Glutamatergic neuron (in vitro differentiated cells): ENCODE results near the gene ZNF784. TPM values are rescaled to one million over a fixed set of nuclear protein-coding genes. Genes with fewer than 3 reads are reported as not detected.

Source experiments
- DNase-seq: peaks from one replicate; pipeline ENCODE4 v3.0.0; 2022
- H3K27ac Mint-ChIP-seq: one replicate; pipeline ENCODE4 v1.8.0; 2020; ENCODE audit warnings: mild to moderate bottlenecking, mixed read lengths, inconsistent platforms; ENCODE audit not compliant: unreplicated experiment
- H3K27me3 Mint-ChIP-seq: one replicate; pipeline ENCODE4 v1.8.0; 2020; ENCODE audit warnings: mild to moderate bottlenecking, moderate library complexity, mixed read lengths, inconsistent platforms; ENCODE audit not compliant: unreplicated experiment
- H3K36me3 Mint-ChIP-seq: one replicate; pipeline ENCODE4 v1.8.0; 2020; ENCODE audit warnings: mild to moderate bottlenecking, mixed read lengths, inconsistent platforms; ENCODE audit not compliant: unreplicated experiment
- H3K4me1 Mint-ChIP-seq: one replicate; pipeline ENCODE4 v1.8.0; 2020; ENCODE audit warnings: mild to moderate bottlenecking, low read depth, mixed read lengths, inconsistent platforms; ENCODE audit not compliant: unreplicated experiment
- H3K4me3 Mint-ChIP-seq: one replicate; pipeline ENCODE4 v1.8.0; 2020; ENCODE audit warnings: mild to moderate bottlenecking, mixed read lengths, inconsistent platforms; ENCODE audit not compliant: unreplicated experiment
- H3K9me3 Mint-ChIP-seq: one replicate; pipeline ENCODE4 v1.8.0; 2020; ENCODE audit warnings: mild to moderate bottlenecking, moderate library complexity, mixed read lengths, inconsistent platforms; ENCODE audit not compliant: unreplicated experiment
- total RNA-seq: library from RNA; stranded (reverse); fragmentation: NEBNext Ultra II Directional; extraction: Animal tissue kit (Norgen Biotek cat#: 25700); gene quantifications from one replicate; pipeline ENCODE4 v1.2.1, GENCODE V29; 2021; ENCODE audit not compliant: unreplicated experiment
- TF ChIP-seq, protein P1 (sequence below): fragments of 200-600 bp; sonication (generic); IDR thresholded peaks from one replicate; pipeline ENCODE4 v1.5.0; 2021; ENCODE audit not compliant: partially characterized antibody, unreplicated experiment

Gene ZNF784
- total RNA-seq, 1 donor from 2014 or later, result 8.4 TPM

DNA sequence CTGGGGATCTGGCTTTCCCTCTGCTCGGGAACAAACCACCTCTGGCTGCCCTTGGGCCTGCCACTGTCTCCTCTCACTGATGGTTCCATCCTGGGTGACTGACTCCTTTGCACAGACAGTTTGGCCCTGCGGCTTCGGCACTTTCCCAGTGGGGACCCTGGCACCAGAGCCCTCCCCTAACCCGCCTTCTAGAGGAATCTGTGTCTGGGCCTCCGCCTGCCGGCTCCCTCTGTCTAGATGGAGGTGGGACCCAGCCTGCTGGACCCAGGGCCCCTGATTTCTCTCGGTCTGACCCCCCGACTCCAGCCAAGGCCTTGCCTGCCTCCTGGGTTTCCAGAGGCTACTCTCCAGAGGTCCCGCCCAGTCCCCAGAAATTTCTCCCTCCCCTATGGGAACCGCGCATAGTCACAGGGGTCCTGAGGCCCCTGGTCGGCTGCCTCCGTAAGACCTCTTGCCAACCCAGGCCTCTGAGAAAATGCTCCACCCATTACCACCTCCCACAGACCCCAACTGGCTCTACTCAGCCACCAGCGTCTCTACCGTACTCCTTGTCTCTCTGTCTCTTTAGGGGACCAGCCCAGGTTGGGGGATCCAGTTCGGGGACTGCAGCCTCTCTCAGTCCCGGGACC, 26.4 kb upstream of the ZNF784 start:
- TF ChIP-seq, protein P1, sequence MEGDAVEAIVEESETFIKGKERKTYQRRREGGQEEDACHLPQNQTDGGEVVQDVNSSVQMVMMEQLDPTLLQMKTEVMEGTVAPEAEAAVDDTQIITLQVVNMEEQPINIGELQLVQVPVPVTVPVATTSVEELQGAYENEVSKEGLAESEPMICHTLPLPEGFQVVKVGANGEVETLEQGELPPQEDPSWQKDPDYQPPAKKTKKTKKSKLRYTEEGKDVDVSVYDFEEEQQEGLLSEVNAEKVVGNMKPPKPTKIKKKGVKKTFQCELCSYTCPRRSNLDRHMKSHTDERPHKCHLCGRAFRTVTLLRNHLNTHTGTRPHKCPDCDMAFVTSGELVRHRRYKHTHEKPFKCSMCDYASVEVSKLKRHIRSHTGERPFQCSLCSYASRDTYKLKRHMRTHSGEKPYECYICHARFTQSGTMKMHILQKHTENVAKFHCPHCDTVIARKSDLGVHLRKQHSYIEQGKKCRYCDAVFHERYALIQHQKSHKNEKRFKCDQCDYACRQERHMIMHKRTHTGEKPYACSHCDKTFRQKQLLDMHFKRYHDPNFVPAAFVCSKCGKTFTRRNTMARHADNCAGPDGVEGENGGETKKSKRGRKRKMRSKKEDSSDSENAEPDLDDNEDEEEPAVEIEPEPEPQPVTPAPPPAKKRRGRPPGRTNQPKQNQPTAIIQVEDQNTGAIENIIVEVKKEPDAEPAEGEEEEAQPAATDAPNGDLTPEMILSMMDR, result no peak
- Mint-ChIP-seq H3K27ac (no peak overlapping the region), H3K36me3 (no peaks in the 10 kb centered on the region), H3K4me3 (no peak overlapping the region), H3K27me3 (peaks cover 16% of the 10 kb centered on the region), H3K4me1 (peaks cover 8% of the 10 kb centered on the region), H3K9me3 (peaks cover 15% of the 10 kb centered on the region)
- no peak for DNase-seq

DNA sequence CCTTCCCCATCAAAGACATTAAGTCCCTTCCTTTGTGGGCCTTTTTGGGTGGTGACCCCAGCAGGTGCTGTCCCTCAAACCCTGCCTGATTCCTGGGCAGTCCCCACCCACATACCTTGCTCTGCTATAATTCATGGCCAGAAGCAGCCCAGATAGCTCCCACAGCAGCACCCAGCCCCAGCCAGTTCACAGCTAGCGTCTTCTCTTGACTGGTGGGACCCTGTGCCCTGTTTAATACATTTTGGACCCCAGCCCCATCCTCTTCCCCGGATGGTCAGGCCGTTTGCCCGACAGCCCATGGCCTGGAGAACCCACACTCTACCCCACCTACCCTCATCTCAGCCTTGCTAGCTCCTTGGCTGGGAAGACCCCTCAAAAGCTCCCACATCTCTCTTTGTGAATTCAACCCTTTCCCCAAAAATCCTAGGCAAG, 25.8 kb upstream of the ZNF784 start:
- Mint-ChIP-seq H3K27me3 (peaks cover 18% of the 10 kb centered on the region), H3K27ac (no peak overlapping the region), H3K4me3 (peak overlapping the region; percentile 25), H3K9me3 (peaks cover 13% of the 10 kb centered on the region), H3K36me3 (no peaks in the 10 kb centered on the region), H3K4me1 (peaks cover 8% of the 10 kb centered on the region)
- TF ChIP-seq, protein P1, result no peak
- DNase-seq, result no peak

DNA sequence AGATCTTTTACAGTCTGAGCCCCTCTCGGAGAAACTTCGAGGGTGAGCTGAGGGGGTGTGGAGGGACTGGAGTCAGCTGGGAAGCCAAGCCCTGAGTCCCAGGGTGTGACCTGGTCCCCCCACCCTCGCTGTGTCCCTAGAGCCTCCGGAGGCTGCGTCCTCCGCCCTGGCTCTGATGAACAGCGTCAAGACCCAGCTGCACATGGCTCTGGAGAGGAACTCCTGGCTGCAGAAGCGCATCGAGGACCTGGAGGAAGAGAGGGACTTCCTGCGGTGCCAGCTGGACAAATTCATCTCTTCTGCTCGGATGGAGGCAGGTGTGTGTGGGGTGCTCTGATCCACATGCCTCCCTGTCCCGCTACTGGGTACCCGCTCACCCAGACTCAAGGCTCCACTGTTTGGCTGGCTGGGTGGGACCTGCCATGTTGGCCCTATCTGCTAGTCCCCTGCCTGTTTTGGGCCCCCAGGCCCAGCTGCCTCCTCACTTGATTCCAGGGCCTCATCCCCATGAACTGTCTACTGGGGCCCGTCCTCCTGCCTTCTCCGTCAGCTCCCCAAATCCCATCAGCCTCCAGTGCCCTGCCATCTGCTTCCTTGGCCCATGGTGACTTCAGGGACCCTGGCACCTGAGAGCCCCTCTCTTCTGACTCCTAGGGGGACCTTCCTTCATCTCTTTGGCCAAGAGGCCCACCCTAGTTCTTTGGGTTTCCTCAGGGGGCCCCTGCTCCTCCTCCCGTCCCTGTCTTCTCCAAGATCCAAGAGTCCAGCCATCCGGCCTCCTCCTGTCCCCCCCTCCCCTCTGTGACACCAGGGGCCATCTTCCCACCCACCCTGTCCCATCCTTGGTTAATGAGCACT, 25.1 kb upstream of the ZNF784 start:
- Mint-ChIP-seq H3K9me3 (peaks cover 13% of the 10 kb centered on the region), H3K27me3 (peaks cover 17% of the 10 kb centered on the region), H3K27ac (no peak overlapping the region), H3K4me3 (peak overlapping the region; percentile 86), H3K4me1 (peaks cover 8% of the 10 kb centered on the region), H3K36me3 (no peaks in the 10 kb centered on the region)
- no peak for DNase-seq
- TF ChIP-seq, protein P1, result no peak

DNA sequence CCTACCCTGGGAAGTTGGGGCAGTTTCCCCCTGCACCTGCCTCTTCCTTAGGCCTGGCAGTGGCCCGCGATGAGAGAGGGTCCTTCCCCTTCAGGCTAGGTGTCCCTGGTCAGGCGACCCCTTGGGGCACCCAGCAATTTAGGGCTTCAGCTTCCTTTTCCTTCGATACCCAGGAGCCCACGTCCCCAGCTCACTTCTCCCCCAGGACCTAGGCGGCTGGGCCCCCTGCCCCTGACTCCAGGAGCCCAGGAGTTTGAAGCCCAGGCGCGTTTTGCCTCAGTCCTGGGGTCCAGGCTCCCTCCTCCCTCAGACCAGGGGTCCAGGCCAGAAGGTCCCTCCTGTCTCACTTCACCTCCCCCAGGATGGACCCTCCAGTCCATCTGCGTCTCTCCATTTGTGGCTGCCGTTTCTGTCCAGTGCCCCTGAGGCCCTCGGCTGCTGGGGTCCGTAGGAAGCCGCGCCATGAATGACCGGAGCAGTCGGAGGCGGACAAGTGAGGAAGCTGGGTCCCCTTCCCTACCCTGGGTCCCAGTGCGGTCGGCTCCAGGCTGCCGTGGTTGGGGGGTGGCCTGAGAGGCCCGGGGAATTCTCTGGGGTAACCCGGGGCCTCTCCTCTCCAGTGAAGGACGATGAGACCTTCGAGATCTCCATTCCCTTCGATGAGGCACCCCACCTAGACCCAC, 24.4 kb upstream of the ZNF784 start:
- peak; percentile 39 for DNase-seq
- Mint-ChIP-seq H3K9me3 (peaks cover 9% of the 10 kb centered on the region), H3K27me3 (peaks cover 11% of the 10 kb centered on the region)

More for the DNA sequence above, 24.4 kb upstream of the ZNF784 start:
- Mint-ChIP-seq H3K27ac (no peak overlapping the region), H3K4me1 (peaks cover 8% of the 10 kb centered on the region), H3K4me3 (peak overlapping the region; percentile 86), H3K36me3 (no peaks in the 10 kb centered on the region)
- TF ChIP-seq, protein P1, result no peak
